ENCODE measurements around the gene S100P. TPM values are rescaled to one million over a fixed set of nuclear protein-coding genes. Genes with fewer than 3 reads are reported as not detected.
A peak's percentile ranks its signal among the peaks of the same experiment; 100 is the strongest.

Gene S100P
- polyA plus RNA-seq, 2 of the 4 experiments (the other 2 are of a cell fraction) = 20.9 to 171 TPM

DNA sequence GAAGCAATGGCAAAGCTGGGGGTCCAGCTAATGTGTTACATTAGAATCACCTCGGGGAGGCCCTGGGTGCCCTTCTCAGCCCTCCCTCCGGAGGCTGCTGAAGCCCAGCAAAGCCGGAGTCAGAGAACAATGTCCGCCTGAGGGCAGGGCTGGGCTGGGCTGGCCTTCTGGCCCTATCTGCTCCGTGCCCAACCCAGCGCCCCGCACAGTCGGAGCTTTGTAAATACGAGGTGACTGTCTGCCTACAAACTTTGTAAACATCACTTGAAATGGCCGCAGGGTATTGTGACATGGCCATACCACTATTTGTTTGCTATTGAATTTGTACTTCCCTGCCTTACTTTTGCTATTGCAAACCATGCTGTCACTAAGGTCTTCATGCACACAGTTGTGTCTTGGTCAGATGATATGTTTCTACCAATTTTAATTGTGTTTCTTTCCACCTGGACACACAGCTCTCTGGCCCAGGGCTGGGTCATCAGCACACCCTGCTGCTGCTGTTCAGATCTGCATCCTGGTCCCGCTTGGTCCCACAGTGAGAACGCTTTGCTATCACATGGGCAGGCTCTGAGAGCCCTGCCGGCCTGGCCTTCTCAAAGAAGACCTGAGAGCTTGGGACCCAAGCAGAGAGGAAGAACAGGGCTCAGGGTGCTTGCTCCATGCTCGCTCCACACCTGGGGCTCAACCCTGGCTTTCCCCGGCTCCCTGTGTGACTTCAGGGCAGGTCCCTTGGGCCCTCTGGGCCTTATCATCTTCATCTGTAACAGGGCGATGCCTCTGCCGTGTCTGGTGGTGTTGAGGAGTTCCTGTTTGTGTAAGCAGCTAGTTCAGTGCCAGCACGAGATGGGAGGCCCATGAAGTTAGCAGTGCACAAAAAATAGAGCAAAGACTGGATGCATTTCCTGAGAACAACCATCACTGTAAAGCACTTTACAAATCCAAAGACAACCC is 2.3 kb downstream of the S100P start:
- TF ChIP-seq EP300 (IDR thresholded peaks at IDR 0.05) = 0 out of 5 replicates have a peak, but pooled peaks of 1 of the 2 experiments have one; percentile 43
- TF ChIP-seq, protein P1, sequence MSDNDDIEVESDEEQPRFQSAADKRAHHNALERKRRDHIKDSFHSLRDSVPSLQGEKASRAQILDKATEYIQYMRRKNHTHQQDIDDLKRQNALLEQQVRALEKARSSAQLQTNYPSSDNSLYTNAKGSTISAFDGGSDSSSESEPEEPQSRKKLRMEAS (IDR thresholded peaks at IDR 0.05) = peak; percentile 64
- TF ChIP-seq GATA3 (IDR thresholded peaks at IDR 0.05; ENCODE audit: borderline replicate concordance) = peak; percentile 52
- no peak for TF ChIP-seq CBX8 (IDR thresholded peaks at IDR 0.05)
- peak; percentile 92 to 97 for TF ChIP-seq CEBPB (IDR thresholded peaks at IDR 0.05)
- TF ChIP-seq FOSL2 (IDR thresholded peaks at IDR 0.05) = no peak
- TF ChIP-seq FOSL2 (CRISPR knock-in tag; IDR thresholded peaks at IDR 0.05) = peak; percentile 55
- TF ChIP-seq, protein P2, sequence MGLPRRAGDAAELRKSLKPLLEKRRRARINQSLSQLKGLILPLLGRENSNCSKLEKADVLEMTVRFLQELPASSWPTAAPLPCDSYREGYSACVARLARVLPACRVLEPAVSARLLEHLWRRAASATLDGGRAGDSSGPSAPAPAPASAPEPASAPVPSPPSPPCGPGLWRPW (IDR thresholded peaks at IDR 0.05) = peak; percentile 60; the same call in 1 of the 2 replicates
- TF ChIP-seq CHD4 (IDR thresholded peaks at IDR 0.05; ENCODE audit: borderline replicate concordance) = no peak
- no peak for TF ChIP-seq TP53 (CRISPR knock-in tag; IDR thresholded peaks at IDR 0.05)
- TF ChIP-seq POLR2A (IDR thresholded peaks at IDR 0.05; ENCODE audit: low read length) = no peak
- TF ChIP-seq SMC3 (IDR thresholded peaks at IDR 0.05) = 0 out of 3 replicates have a peak, but pooled peaks have one; percentile 14
- TF ChIP-seq CHD2 (IDR thresholded peaks at IDR 0.05; ENCODE audit: low read length, partially characterized antibody) = no peak
- TF ChIP-seq RAD21 (conservative IDR thresholded peaks at IDR 0.05 in 1 of 2, IDR thresholded peaks at IDR 0.05 in 1 of 2) = peak in 1 of 2 experiments; percentile 39; a peak in 1 of 5 replicates
- no peak for TF ChIP-seq BCL3 (IDR thresholded peaks at IDR 0.05)
- peak; percentile 59 to 66; a peak in 2 of 5 replicates for TF ChIP-seq JUN (IDR thresholded peaks at IDR 0.05)
- DNase-seq (ENCODE audit: low read depth in 1 of 2, low spot score in 1 of 2) (peak; percentile 46 to 90), FAIRE-seq (no peak), ATAC-seq (peak; percentile 89 to 90)
- ChIA-PET POLR2A (interaction anchor here (0.9 to 1.8 kb wide), 2 partner anchors 22 to 55 kb away, joined by 6 to 8 read pairs; partner anchors contain the start of gene MRFAP1), CTCF (interaction anchor here (0.8 to 3.0 kb wide), 7 partner anchors 13 to 178 kb away, joined by 3 to 11 read pairs (median 5); partner anchors contain the start of gene MRFAP1L1)
- Histone ChIP-seq H3K9me3 (no peaks in the 10 kb centered on the region), H3K4me1 (peaks cover 45% of the 10 kb centered on the region), H3K4me3 (peak overlapping the region; percentile 39; the same call in 2 of the 3 replicates), H3K4me2 (peak overlapping the region; percentile 81), H3K27ac (peak overlapping the region; percentile 84 to 88)
- 6% methylated on average over 16 of the region's 18 CpGs for WGBS (ENCODE audit: missing lambda C conversion rate)

DNA sequence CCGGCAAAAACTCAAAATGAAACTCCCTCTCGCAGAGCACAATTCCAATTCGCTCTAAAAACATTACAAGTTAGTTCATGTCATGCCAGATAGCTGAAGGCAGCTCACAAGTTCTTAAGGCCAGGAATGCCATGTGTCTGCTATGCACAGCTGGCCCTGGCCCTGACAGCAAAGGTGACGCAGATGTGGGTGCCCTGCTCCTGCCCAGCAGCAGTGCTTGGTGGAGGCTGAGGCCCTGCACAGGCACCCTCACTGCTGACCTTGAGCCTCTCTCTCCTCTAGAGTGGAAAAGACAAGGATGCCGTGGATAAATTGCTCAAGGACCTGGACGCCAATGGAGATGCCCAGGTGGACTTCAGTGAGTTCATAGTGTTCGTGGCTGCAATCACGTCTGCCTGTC is 2.9 kb downstream of the S100P start:
- FAIRE-seq (no peak), ATAC-seq (peak in 1 of 2 experiments; percentile 6; a peak in 2 of 6 replicates), DNase-seq (ENCODE audit: low read depth in 1 of 2, low spot score in 1 of 2) (no peak)
- Histone ChIP-seq H3K4me3 (no peak overlapping the region), H3K9me3 (no peaks in the 10 kb centered on the region), H3K4me2 (peak overlapping the region; percentile 81), H3K4me1 (peaks cover 45% of the 10 kb centered on the region), H3K27ac (peak overlapping the region; percentile 84 to 88)
- CTCF ChIA-PET = interaction anchor here (1.3 to 3.0 kb wide), 2 partner anchors 22 to 177 kb away, joined by 5 to 11 read pairs; no protein-coding TSS in a partner anchor
- 90% methylated on average over 7 of the region's 8 CpGs for WGBS (ENCODE audit: missing lambda C conversion rate)
- POLR2A ChIA-PET = interaction anchor here (1.8 kb wide), 1 partner anchor 23 kb away, joined by 8 read pairs; a partner anchor contains a TSS
- TF ChIP-seq ZSCAN20 (CRISPR knock-in tag; IDR thresholded peaks at IDR 0.05) (no peak), CHD4 (IDR thresholded peaks at IDR 0.05; ENCODE audit: borderline replicate concordance) (no peak), RCOR1 (IDR thresholded peaks at IDR 0.05; ENCODE audit: low read depth, low read length) (no peak), ZNF302 (CRISPR knock-in tag; IDR thresholded peaks at IDR 0.05) (no peak), ESRRA (IDR thresholded peaks at IDR 0.05; ENCODE audit: borderline replicate concordance, low read length) (no peak)
- TF ChIP-seq, protein P3, sequence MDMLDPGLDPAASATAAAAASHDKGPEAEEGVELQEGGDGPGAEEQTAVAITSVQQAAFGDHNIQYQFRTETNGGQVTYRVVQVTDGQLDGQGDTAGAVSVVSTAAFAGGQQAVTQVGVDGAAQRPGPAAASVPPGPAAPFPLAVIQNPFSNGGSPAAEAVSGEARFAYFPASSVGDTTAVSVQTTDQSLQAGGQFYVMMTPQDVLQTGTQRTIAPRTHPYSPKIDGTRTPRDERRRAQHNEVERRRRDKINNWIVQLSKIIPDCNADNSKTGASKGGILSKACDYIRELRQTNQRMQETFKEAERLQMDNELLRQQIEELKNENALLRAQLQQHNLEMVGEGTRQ (IDR thresholded peaks at IDR 0.05) = no peak

Data from A549 (cell line).